RWPE2 (cell line): Measurements from ENCODE around the gene CDKN2C.
"Not testable (repeated sequence)": the region's sequence is repeated elsewhere in the genome, so short reads cannot be mapped to it uniquely, and the experiment has no call there.

Experiments
- ATAC-seq: fragments of 200-7000 bp; cut with Tn5 transposase; 3 replicates; pipeline ENCODE4 v1.9.1; 2021; ENCODE audit warnings: low read depth
- DNase-seq: peaks from one replicate; pipeline ENCODE4 v3.0.0-alpha.2; 2020; ENCODE audit warnings: low spot score
- H3K27ac ChIP-seq: fragments of 450-650 bp; 2 replicates; pipeline ENCODE4 v1.5.1; 2017; ENCODE audit warnings: mild to moderate bottlenecking; ENCODE audit not compliant: poor library complexity, severe bottlenecking
- H3K27me3 ChIP-seq: fragments of 250-450 bp; sonication (Bioruptor Pico); 2 replicates; pipeline ENCODE4 v1.5.1; 2021; ENCODE audit warnings: mild to moderate bottlenecking, moderate library complexity; ENCODE audit not compliant: insufficient read depth, poor library complexity, severe bottlenecking
- H3K36me3 ChIP-seq: fragments of 250-450 bp; sonication (Bioruptor Pico); 2 replicates; pipeline ENCODE4 v1.5.1; 2020; ENCODE audit warnings: low read depth, mild to moderate bottlenecking, moderate library complexity
- H3K4me1 ChIP-seq: fragments of 250-450 bp; sonication (Bioruptor Pico); 2 replicates; pipeline ENCODE4 v1.5.1; 2021; ENCODE audit warnings: mild to moderate bottlenecking, moderate library complexity; ENCODE audit not compliant: insufficient read depth, poor library complexity, severe bottlenecking
- H3K4me3 ChIP-seq: fragments of 250-450 bp; sonication (Bioruptor Pico); 2 replicates; pipeline ENCODE4 v1.5.1; 2021; ENCODE audit warnings: mild to moderate bottlenecking, moderate library complexity; ENCODE audit not compliant: severe bottlenecking
- H3K9me3 ChIP-seq: fragments of 250-450 bp; sonication (Bioruptor Pico); 2 replicates; pipeline ENCODE4 v1.5.1; 2021; ENCODE audit warnings: mild to moderate bottlenecking, moderate library complexity; ENCODE audit not compliant: severe bottlenecking
- TF ChIP-seq, protein P1 (sequence below): fragments of 450-650 bp; IDR thresholded peaks from one replicate; pipeline ENCODE4 v1.5.1; 2017; ENCODE audit warnings: mild to moderate bottlenecking, moderate library complexity; ENCODE audit not compliant: poor library complexity, severe bottlenecking

Gene CDKN2C

DNA sequence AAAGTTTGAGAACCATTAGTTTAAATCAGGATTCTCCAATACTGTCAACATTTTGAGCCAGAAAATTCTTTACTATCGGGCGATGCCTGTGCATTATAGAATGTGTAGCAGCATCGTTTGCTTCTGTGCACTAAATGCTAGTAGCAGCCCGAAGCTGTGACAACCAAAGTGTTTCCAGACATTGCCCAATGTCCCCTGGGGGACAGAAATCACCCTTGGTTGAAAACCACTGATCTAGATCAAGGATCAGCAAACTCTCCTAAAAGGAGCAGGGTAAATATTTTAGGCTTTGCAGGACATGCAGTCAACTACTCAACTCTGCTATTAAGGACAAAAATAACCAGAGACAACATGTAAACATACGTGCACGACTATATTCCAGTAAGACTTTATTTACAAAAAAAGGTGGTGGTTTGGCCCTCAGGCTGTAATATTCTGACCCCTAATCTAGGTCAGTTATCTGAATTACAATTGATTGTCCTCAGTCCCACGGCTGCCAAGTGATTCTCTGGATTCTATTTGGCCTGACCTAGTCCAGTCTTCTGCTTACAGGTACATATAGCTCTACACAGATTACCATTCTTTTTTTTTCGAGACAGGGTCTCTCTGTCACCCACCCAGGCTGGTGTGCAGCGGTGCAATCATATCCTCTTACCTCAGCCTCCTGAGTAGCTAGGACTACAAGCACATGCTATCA is 20.6 kb upstream of the CDKN2C start:
- Histone ChIP-seq H3K4me3 (no peak overlapping the region), H3K27me3 (no peaks in the 10 kb centered on the region), H3K36me3 (peaks cover 7% of the 10 kb centered on the region), H3K4me1 (no peaks in the 10 kb centered on the region), H3K9me3 (no peaks in the 10 kb centered on the region), H3K27ac (no peak overlapping the region)
- DNase-seq (no peak), ATAC-seq (no peak)
- TF ChIP-seq, protein P1, sequence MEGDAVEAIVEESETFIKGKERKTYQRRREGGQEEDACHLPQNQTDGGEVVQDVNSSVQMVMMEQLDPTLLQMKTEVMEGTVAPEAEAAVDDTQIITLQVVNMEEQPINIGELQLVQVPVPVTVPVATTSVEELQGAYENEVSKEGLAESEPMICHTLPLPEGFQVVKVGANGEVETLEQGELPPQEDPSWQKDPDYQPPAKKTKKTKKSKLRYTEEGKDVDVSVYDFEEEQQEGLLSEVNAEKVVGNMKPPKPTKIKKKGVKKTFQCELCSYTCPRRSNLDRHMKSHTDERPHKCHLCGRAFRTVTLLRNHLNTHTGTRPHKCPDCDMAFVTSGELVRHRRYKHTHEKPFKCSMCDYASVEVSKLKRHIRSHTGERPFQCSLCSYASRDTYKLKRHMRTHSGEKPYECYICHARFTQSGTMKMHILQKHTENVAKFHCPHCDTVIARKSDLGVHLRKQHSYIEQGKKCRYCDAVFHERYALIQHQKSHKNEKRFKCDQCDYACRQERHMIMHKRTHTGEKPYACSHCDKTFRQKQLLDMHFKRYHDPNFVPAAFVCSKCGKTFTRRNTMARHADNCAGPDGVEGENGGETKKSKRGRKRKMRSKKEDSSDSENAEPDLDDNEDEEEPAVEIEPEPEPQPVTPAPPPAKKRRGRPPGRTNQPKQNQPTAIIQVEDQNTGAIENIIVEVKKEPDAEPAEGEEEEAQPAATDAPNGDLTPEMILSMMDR, result no peak

DNA sequence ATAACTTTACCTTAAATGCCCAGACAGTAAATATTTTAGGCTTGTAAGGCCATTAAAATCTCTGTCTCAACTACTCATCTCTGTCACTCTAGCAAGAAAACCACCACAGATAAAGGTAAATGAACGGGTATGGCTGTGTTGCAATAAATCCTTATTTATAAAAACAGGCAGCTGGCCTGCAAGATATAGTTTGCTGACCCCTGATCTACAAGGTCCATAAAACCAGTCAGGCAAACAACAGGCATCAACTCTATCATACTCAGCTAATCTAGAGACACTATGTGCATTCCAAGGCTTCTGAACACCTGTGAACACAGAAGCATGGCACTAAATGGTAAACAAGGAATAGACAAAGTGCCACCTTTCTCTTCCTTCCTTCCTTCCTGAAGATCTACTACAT is 19.6 kb upstream of the CDKN2C start:
- TF ChIP-seq, protein P1, result no peak
- Histone ChIP-seq H3K36me3 (peaks cover 16% of the 10 kb centered on the region), H3K27me3 (no peaks in the 10 kb centered on the region), H3K4me1 (peaks cover 5% of the 10 kb centered on the region), H3K4me3 (no peak overlapping the region), H3K9me3 (no peaks in the 10 kb centered on the region), H3K27ac (no peak overlapping the region)
- ATAC-seq (no peak), DNase-seq (no peak)

DNA sequence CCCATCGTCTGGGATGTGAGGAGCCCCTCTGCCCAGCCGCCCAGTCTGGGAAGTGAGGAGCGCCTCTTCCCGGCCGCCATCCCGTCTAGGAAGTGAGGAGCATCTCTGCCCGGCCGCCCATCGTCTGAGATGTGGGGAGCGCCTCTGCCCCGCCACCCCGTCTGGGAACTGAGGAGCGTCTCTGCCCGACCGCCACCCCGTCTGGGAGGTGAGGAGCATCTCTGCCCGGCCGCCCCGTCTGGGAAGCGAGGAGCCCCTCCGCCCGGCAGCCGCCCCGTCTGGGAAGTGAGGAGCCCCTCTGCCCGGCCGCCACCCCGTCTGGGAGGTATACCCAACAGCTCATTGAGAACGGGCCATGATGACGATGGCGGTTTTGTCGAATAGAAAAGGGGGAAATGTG is 17.5 kb upstream of the CDKN2C start:
- H3K27me3 ChIP-seq, H3K27ac ChIP-seq, DNase-seq, H3K9me3 ChIP-seq, ATAC-seq, H3K4me3 ChIP-seq, H3K4me1 ChIP-seq: not testable (repeated sequence)
- peaks cover 32% of the 10 kb centered on the region for H3K36me3 ChIP-seq

DNA sequence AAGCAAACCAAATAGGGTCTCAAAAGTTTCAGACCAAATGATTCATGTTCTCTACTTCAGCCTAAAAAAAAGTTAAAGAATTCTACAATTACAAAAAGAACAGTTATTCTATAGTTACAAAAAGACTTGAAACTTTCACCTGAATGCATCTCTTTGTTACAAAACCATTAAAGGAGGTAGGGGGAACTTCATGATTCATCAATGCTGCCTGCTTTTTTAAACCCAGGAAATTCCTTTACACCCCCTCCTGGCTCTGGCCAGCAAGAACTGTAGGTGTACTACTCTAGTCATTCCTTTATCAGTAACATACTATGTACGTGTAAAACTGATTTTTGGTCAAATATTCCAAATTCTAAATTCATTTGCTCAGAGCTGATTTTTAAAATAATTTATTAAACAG is 14.9 kb upstream of the CDKN2C start:
- TF ChIP-seq, protein P1, result no peak
- H3K4me1 ChIP-seq, result peaks cover 14% of the 10 kb centered on the region
- ATAC-seq (no peak), DNase-seq (no peak)
- H3K4me3 ChIP-seq, result no peak overlapping the region
- H3K9me3 ChIP-seq, result no peaks in the 10 kb centered on the region
- no peak overlapping the region for H3K27ac ChIP-seq
- peaks cover 35% of the 10 kb centered on the region for H3K36me3 ChIP-seq
- no peaks in the 10 kb centered on the region for H3K27me3 ChIP-seq

DNA sequence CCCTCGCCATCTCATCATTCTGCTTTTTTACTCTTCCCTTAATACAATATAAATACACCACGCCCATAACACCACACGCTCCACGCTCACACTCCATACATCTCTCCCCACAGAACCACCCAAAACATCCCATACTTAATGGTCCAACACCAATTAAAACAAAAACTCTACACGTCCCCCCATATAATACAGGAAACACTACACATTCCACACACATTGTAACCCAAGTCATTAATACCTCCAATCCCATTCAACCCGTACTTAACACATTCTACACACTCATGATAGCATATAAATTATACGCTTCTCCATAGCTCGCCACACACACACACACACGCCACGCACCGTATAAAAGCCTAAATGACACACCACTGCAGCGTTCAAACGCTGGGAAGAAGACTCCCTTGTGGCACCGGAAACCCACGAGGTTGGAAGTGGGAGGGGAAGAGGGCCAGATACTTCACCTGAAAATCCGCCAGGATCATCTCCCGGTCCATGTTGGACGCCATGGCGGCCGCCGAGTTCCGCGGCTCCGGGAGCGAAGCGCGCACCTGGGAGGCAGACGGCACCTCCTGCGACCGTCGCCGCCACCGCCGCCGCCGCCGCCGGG is 10.6 kb upstream of the CDKN2C start:
- peaks cover 19% of the 10 kb centered on the region for H3K4me1 ChIP-seq
- no peak for DNase-seq
- ATAC-seq, result peak; percentile 32
- peak overlapping the region; percentile 91 for H3K27ac ChIP-seq
- TF ChIP-seq, protein P1, result no peak
- no peaks in the 10 kb centered on the region for H3K9me3 ChIP-seq
- H3K4me3 ChIP-seq, result peak overlapping the region; percentile 57
- peaks cover 31% of the 10 kb centered on the region for H3K36me3 ChIP-seq
- H3K27me3 ChIP-seq, result no peaks in the 10 kb centered on the region
